GM18505 (cell line): ENCODE measurements around the gene PDXDC1.
"Not testable (repeated sequence)": the region's sequence is repeated elsewhere in the genome, so short reads cannot be mapped to it uniquely, and the experiment has no call there.

Experiments used
- ATAC-seq: cut with Tn5 transposase; IDR thresholded peaks from one replicate; pipeline ENCODE4 v1.9.1; 2021; ENCODE audit not compliant: unreplicated experiment
- POLR2A ChIP-seq: IDR thresholded peaks from 4 replicates; pipeline ENCODE4 v1.6.1; 2011; ENCODE audit warnings: borderline replicate concordance; ENCODE audit not compliant: insufficient read depth, insufficient read length; ENCODE audit errors: extremely low read depth

Gene PDXDC1

DNA sequence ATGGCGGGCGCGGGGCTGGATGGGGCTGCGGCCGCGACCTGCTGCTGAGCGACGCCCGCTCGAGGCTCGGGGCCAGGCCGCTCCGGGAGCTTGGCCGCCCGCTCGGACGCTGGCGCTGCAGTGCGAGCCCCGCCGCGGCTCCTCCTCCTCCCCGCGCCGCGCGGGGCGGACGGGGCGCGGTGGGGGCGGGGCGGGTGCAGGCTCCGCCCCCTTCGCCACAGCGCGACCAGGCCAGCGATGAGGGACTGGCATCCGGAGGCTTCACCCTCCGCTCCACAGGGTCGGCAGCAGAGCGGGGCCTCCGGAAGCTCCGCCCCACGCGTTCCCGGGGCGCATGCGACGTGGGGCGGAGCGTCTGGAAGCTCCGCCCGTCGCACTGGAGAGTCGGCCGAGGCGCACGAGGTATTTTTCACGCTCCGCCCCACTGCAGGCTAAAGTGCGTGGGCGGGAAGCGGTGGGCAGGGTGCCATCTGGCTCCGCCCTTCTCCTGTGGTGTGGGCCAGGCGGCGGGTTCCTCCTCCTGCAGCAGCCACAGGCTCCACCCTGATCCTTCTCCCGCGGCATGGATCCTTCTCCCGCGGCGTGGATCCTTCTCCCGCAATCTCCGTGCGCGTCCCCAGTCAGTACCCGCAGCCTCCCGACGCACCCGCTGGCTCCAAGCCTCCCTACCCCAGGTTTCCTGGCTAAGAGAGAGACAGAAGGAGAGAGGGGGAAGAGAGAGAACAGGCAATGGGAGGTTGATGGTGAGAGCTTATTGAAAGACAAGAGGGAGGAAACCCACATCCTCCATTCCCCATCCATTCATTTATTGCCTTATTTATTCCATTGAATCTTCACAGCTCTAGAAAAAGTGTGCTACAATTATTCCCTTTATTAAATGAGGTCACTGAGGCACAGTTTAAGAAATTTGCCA is 180.1 kb downstream of the PDXDC1 start:
- TF ChIP-seq POLR2A, result peak; percentile 64
- ATAC-seq, result not testable (repeated sequence)

- ATAC-seq, result not testable (repeated sequence)
Measured at GRCh38 chr16:15157644-15158043, 182.8 kb downstream of the PDXDC1 start.

DNA sequence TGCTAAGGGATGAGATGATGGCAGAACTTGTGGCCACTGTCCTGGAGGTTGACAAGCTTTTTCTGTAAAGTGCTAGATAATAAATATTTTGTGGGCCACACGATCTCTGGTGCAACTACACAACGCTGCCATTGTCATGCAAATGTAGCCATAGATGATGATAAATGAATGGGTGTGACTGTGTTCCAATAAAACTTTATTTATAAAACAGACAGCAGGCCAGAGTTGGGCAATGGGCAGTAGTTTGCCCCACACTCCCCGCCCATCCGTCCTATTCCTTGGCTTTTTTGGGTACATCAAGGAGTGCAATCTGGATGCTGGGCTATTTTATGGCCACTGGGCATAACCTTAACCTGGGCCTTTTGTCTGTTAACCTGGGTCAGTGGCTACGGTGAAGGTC is 184.8 kb downstream of the PDXDC1 start:
- ATAC-seq, result not testable (repeated sequence)

DNA sequence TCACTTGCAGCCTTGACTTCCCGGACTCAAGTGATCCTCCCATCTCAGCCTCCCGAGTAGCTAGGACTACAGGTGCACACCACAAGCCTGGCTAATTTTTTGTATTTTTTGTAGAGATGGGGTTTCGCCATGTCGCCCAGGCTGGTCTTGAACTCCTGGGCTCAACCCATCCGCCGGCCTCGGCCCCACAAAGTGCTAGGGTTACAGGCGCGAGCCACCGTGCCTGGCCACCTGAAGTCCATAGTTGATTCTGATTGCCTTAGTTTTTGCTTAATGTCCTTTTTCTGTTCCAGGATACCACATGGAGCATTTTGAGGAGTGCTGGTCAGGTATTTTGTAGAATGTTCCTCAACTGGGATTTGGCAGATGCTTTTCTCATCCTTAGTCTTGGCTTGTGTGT is 185.7 kb downstream of the PDXDC1 start:
- not testable (repeated sequence) for ATAC-seq

DNA sequence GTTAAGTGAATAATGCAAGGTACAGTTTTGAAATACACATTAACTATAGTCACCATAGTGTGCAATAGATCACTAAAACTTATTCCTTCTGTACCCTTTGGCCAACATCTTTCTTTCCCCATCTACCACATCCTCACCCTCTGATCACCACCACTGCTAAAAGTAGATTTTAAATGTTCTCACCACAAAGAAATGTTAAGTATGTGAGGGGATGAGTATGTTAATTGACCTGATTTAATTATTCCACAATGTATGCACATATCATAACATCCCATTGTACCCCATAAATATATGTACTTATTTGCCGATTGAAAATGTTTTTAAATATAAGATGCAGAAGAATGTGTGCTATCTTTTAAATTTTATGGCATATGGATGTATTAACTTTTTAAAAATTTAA is 188.2 kb downstream of the PDXDC1 start:
- ATAC-seq, result not testable (repeated sequence)

GRCh38 chr16:15166177-15166576 is 191.4 kb downstream of the PDXDC1 start:
- ATAC-seq, result not testable (repeated sequence)

GRCh38 chr16:15168303-15168702 is 193.5 kb downstream of the PDXDC1 start:
- ATAC-seq, result not testable (repeated sequence)

GRCh38 chr16:15168953-15169652 is 194.3 kb downstream of the PDXDC1 start:
- ATAC-seq, result not testable (repeated sequence)

DNA sequence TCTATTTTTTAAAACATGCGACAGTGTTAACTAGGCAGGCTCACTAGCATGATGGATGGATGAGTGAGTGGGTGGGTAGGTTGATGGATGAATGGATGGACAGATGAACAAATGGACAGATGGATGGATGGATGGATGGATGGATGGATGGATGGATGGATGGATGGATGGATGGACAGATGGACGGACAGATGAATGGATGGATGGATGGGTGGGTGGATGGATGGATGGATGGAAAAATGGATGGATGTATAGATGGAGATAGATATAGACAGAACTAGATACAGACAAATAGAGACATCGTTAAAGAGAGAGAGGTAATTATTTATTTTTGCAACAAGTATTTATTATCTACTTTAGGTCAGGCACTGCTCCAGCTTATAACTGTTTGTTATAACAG is 205.1 kb downstream of the PDXDC1 start:
- not testable (repeated sequence) for ATAC-seq

- not testable (repeated sequence) for ATAC-seq
Measured at GRCh38 chr16:15180946-15181345, 206.1 kb downstream of the PDXDC1 start.

DNA sequence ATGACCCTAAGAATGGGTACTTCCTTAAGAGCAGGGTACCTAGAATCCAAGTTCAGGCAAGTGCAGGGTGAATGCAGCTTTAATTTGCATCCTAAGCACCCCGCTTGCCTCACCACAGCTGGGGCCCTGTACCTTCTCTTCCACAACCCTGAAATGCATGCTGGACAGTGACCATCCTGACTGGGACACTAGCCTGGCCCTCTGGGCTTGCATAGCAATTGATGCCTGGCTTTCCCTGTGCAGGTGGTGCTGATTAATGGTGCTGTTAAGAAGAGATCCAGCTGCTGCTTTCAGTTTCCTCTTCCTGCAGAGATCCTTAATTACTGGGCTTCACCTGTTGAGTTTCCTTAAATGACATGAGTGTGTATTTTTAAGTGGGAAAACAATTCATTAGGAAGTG is 209.2 kb downstream of the PDXDC1 start:
- not testable (repeated sequence) for ATAC-seq
